GM18870 (cell line): ENCODE results near the gene USP28.
"Not testable (repeated sequence)": the region's sequence is repeated elsewhere in the genome, so short reads cannot be mapped to it uniquely, and the experiment has no call there.

Source experiments
- ATAC-seq: cut with Tn5 transposase; IDR thresholded peaks from one replicate; pipeline ENCODE4 v1.9.1; 2021; ENCODE audit warnings: moderate library complexity; ENCODE audit not compliant: unreplicated experiment

USP28 gene

GRCh38 chr11:113875234-113876073 lies at the start of gene USP28:
TSS of gene USP28 (minus strand) at chr11:113875572. CDS start at chr11:113875501, 71 bp downstream.
- peak; percentile 68 for ATAC-seq

- no peak for ATAC-seq
Observed at GRCh38 chr11:113923572-113923971, 48.2 kb upstream of the USP28 start.

- not testable (repeated sequence) for ATAC-seq
Observed at GRCh38 chr11:113911491-113911890, 36.1 kb upstream of the USP28 start.

- ATAC-seq, result no peak
Observed at GRCh38 chr11:113908098-113908497, 32.7 kb upstream of the USP28 start.

GRCh38 chr11:113907681-113908080 lies 32.3 kb upstream of the USP28 start:
- ATAC-seq, result no peak

- no peak for ATAC-seq
Observed at GRCh38 chr11:113907152-113907551, 31.8 kb upstream of the USP28 start.

GRCh38 chr11:113906516-113906915 lies 31.1 kb upstream of the USP28 start:
- ATAC-seq, result no peak

GRCh38 chr11:113906038-113906437 lies 30.7 kb upstream of the USP28 start:
- no peak for ATAC-seq

- ATAC-seq, result no peak
Observed at GRCh38 chr11:113904379-113905101, 29.2 kb upstream of the USP28 start, which contains the start of gene HTR3B. TSS of gene HTR3B (plus strand) at chr11:113904796. CDS start at chr11:113904934, 138 bp downstream.

- ATAC-seq, result no peak
Observed at GRCh38 chr11:113901141-113901540, 25.8 kb upstream of the USP28 start.

- no peak for ATAC-seq
Observed at GRCh38 chr11:113896156-113896879, 20.9 kb upstream of the USP28 start.

- ATAC-seq, result no peak
Observed at GRCh38 chr11:113895367-113896155, 20.2 kb upstream of the USP28 start.

- ATAC-seq, result no peak
Observed at GRCh38 chr11:113894421-113894996, 19.1 kb upstream of the USP28 start.

GRCh38 chr11:113888848-113889247 lies 13.5 kb upstream of the USP28 start:
- ATAC-seq, result no peak

- no peak for ATAC-seq
Observed at GRCh38 chr11:113885897-113886296, 10.5 kb upstream of the USP28 start.

GRCh38 chr11:113884361-113884836 lies 9.0 kb upstream of the USP28 start:
- ATAC-seq, result no peak

- no peak for ATAC-seq
Observed at GRCh38 chr11:113881856-113882255, 6.5 kb upstream of the USP28 start.

- ATAC-seq, result no peak
Observed at GRCh38 chr11:113880971-113881370, 5.6 kb upstream of the USP28 start.

- ATAC-seq, result not testable (repeated sequence)
Observed at GRCh38 chr11:113879446-113879845, 4.1 kb upstream of the USP28 start.

- no peak for ATAC-seq
Observed at GRCh38 chr11:113877670-113878055, 2.3 kb upstream of the USP28 start.
